SK-N-SH (cell line): Measurements from ENCODE around the gene MAST2.

Experiments
- CHD2 ChIP-seq: fragments of 150-350 bp; IDR thresholded peaks from 2 replicates; pipeline ENCODE4 v1.6.1; 2018; ENCODE audit warnings: low read length; ENCODE audit not compliant: partially characterized antibody
- CTCF ChIP-seq: fragments of 200-600 bp; sonication (generic); IDR thresholded peaks from 2 replicates; pipeline ENCODE4 v1.6.1; 2017; ENCODE audit warnings: antibody characterized with exemption, mild to moderate bottlenecking, moderate library complexity
- EP300 ChIP-seq, 2 experiments: IDR thresholded peaks; 2 replicates each; pipeline versions ENCODE4 v1.4.0 to v1.6.1; 2012; ENCODE audit warnings: borderline replicate concordance in 1 of 2, low read depth in 1 of 2, low read length in 1 of 2
- EZH2phosphoT487 ChIP-seq: fragments of 200-600 bp; sonication (generic); IDR thresholded peaks from 2 replicates; pipeline ENCODE4 v1.6.1; 2017; ENCODE audit warnings: low read depth, mixed run types, mild to moderate bottlenecking, antibody characterized with exemption, moderate library complexity, borderline replicate concordance
- IRF3 ChIP-seq: fragments of 150-350 bp; IDR thresholded peaks from 2 replicates; pipeline ENCODE4 v1.6.1; 2016; ENCODE audit warnings: mild to moderate bottlenecking, low read depth, low read length
- JUND ChIP-seq: IDR thresholded peaks from 2 replicates; pipeline ENCODE4 v1.4.0; 2012
- NFIC ChIP-seq: IDR thresholded peaks from 2 replicates; pipeline ENCODE4 v1.4.0; 2012; ENCODE audit warnings: borderline replicate concordance
- PBX3 ChIP-seq: IDR thresholded peaks from 2 replicates; pipeline ENCODE4; 2012
- REST ChIP-seq: IDR thresholded peaks from 2 replicates; pipeline ENCODE4 v1.6.1; 2012; ENCODE audit warnings: mild to moderate bottlenecking, low read depth, low read length, moderate library complexity
- TAF1 ChIP-seq: IDR thresholded peaks from 2 replicates; pipeline ENCODE4 v1.6.1; 2012; ENCODE audit warnings: low read depth, mild to moderate bottlenecking, low read length, moderate library complexity, borderline replicate concordance
- YY1 ChIP-seq: IDR thresholded peaks from 2 replicates; pipeline ENCODE4 v1.4.0; 2012; ENCODE audit warnings: low read depth, mild to moderate bottlenecking
- TF ChIP-seq, protein P1 (sequence below): fragments of 150-350 bp; IDR thresholded peaks from 2 replicates; pipeline ENCODE4 v1.6.1; 2017; ENCODE audit warnings: antibody characterized with exemption, low read length, low read depth, borderline replicate concordance

DNA sequence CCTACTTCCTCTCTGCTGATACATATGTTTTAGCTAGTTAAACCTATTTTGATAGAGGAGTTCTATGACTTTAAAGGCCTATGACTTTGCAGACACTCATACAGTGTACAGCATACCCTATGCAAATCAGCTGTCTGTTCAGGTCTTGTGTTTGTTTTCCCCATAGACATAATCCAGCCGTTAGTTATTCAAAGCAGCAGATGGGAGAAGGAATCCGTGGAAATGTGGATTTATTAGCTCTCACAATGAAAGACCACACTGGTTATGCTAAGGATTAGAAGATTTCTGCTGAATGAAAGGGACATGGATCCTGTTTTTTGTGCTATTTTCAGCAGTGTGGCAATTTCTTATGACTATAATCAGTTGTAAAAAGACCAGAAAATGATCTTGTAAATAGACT lies 59.8 kb downstream of the MAST2 start:
- TF ChIP-seq JUND (no peak), EZH2phosphoT487 (no peak), CTCF (no peak), CHD2 (no peak), PBX3 (no peak), EP300 (IDR thresholded peaks at IDR 0.05; ENCODE audit: borderline replicate concordance in 1 of 2, low read depth in 1 of 2, low read length in 1 of 2) (no peak), TAF1 (no peak), REST (no peak), IRF3 (no peak), NFIC (no peak), YY1 (no peak)
- TF ChIP-seq, protein P1, sequence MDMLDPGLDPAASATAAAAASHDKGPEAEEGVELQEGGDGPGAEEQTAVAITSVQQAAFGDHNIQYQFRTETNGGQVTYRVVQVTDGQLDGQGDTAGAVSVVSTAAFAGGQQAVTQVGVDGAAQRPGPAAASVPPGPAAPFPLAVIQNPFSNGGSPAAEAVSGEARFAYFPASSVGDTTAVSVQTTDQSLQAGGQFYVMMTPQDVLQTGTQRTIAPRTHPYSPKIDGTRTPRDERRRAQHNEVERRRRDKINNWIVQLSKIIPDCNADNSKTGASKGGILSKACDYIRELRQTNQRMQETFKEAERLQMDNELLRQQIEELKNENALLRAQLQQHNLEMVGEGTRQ = no peak
